Epithelial cell of prostate (primary cell): ENCODE data around the gene NRXN3.

ENCODE experiments used
- DNase-seq: peaks from one replicate; pipeline ENCODE4 v3.0.0-alpha.2; 2011; ENCODE audit warnings: low read depth, low spot score
- H3K27ac ChIP-seq: fragments of 450-650 bp; 2 replicates; pipeline ENCODE4 v1.5.1; 2017; ENCODE audit warnings: mild to moderate bottlenecking

The NRXN3 gene

DNA sequence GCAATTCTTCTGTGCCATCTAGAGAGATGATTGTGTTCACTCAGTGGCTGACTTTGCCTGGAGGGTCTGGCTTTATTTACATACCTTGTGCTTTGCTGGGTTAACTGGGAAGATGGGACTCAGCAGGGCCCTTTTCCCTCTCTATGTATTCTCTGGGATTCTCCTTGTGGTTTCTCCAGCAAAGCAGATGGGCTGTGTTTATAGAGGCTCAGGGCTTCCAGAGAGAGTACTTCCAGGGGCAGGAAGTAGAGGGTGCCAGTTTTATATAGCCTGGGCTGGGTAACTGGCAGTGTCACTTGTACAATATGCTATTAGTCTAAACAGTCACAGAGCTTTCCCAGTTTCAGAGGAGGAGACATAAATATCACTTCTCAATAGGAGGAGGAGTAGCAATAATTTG is 1531.2 kb downstream of the NRXN3 start:
- DNase-seq = no peak
- H3K27ac ChIP-seq = no peak overlapping the region

- H3K27ac ChIP-seq = no peak overlapping the region
- DNase-seq = no peak
These were observed 1532.0 kb downstream of the NRXN3 start for GRCh38 chr14:79702197-79702596.

DNA sequence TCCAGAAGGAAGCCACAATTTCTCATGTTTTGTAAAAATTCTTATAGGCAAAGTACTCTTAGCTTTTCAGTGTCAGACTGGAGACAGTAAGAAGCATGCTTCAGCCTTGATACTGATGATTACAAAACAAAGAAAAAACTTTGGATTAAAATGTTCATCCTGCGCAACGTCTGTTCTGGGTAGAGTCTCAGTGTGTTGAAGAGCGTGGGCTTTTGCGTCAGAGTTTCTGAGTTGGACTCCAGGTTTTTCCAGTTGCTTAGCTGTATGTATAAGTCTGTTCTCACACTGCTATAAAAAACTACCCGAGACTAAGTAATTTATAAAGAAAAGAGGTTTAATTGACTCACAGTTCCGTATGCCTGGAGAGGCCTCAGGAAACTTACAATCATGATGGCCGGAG is 1533.0 kb downstream of the NRXN3 start:
- no peak for DNase-seq
- H3K27ac ChIP-seq = no peak overlapping the region

DNA sequence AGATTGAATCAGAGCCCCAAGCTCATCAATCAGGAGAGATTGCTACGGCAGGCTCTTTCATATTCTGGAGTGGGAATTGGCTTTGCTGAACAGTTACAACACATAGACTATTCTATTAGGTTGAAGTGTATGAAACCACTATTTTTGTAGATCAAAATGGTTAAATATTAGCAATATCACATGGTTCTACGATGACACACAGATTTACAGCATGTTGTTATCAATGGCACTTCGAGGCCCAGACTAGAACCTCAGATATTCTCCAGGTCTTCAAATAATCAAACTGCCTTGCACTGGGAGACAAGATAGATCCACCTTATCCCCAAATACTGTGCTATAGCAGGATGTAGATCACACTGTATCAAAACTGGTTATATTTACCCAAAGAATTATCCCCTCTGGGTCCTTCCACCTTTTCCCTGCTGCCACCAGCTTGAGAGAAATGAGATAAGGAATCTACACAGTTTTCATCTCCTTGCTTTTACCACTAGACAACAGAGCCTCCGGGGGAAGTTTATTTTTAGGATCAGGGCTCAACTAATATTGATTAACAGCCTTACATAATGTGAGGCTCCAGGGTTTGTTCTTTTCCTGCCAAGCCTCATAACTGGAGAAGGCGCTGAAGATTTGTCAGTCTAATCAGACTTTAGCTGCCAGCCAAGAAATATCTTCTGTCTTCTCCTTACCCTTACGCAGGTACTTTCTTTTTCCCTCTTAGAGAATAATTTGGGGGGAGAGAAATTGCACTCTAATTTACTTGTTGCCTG is 1534.1 kb downstream of the NRXN3 start:
- no peak overlapping the region for H3K27ac ChIP-seq
- DNase-seq = no peak

DNA sequence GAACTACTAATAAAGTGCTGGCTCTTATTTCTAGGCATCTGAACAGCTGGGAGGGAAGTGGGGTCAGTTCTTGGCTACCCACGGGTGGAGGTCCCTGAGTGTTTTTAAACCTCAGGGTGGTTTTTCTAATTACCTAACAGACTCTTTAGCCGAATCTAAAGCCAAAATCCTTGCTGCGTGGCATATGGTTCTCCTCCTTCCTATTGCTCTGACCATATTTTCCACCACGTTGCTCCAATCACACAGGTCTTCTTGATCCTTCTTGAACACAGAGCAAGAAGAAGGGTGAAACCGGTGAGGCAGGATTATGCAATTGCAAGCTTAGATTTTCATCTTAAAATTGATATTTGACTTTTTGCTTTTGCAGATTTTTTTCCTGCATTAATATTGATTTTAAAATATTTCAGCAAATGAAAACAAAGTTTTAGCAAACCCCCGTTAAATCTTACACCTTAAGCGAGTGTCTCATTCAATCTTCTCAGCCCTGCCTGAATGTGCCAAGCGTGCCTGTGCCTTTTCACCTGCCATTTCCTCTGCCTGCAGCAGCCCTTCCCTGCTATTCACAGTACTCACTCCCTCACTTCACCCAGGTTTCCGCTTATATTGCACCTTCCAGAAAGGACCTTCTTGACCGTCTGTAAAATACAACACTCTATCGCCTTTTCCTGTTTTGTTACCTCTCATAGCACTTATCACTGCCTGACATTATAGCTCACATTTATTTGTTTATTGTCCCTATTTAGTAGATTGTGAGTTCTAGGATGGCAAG is 1535.1 kb downstream of the NRXN3 start:
- H3K27ac ChIP-seq = no peak overlapping the region
- DNase-seq = no peak

DNA sequence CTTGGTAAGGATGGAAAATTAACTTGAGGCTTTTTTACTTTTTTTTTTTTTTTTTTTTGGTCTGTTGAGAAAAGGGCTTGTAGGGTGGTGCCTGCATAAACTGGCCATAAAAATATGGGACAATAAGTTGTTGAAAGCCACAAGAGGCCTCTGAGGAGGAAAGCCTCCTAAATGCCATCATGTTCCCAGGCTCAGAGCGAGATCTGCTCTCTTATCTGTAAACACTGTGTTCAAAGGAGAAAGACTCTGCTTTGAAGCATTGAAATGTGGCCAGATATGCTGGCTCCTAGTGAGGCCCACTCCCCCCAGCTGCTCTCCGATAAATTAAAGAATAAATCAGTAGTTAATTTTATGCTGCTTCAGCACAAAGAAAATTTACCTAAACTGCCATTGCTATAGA is 1536.2 kb downstream of the NRXN3 start:
- DNase-seq = no peak
- H3K27ac ChIP-seq = no peak overlapping the region

- no peak overlapping the region for H3K27ac ChIP-seq
- DNase-seq = no peak
These were observed 1538.5 kb downstream of the NRXN3 start for GRCh38 chr14:79708426-79709388.

- no peak for DNase-seq
- H3K27ac ChIP-seq = no peak overlapping the region
These were observed 1539.4 kb downstream of the NRXN3 start for GRCh38 chr14:79709573-79709972.

GRCh38 chr14:79712302-79712950 is 1542.3 kb downstream of the NRXN3 start:
- no peak for DNase-seq

GRCh38 chr14:79721399-79722084 is 1551.4 kb downstream of the NRXN3 start:
- no peak for DNase-seq
- H3K27ac ChIP-seq = no peak overlapping the region

More at GRCh38 chr14:79712302-79712950, 1542.3 kb downstream of the NRXN3 start:
- H3K27ac ChIP-seq = peak overlapping the region; percentile 41

DNA sequence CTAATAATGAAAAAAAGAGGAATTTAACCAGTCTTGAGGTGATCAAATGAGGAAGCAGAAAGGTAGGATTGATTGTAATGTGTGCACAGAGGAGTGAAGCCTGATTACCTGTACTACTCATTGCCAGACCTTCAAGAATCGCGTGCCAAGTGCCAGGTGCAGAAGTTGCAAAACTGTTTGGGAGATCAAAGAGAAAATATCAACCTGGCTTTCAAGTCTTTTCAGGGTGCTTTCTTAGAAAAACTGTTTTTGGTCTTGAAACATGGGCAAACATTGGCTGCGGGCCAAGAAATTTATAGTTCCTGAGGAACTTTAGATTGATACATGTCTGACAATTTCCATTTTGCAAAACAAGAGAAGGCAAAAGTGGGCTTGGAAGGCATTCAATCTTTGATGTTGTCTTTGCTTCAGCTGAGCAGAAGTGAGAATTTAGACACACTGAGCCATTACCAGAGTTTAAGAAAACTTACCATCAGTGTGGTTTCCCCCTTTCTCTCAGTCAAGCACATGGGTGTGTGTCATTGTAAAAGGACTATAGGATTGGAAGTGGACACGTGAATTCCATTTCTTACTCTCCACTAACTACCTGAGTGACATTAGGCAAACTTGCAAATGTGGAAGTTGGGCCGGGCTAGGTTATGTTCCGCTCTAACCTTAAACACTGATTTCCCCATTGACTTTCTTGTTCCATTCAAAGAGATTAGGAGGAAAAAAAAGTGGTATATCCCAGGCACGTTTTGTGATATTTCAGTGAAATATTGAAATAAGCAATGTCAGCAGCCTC is 1555.0 kb downstream of the NRXN3 start:
- DNase-seq = no peak
- no peak overlapping the region for H3K27ac ChIP-seq

- DNase-seq = no peak
- H3K27ac ChIP-seq = no peak overlapping the region
These were observed 1557.7 kb downstream of the NRXN3 start for GRCh38 chr14:79727900-79728299.

GRCh38 chr14:79728331-79728730 is 1558.2 kb downstream of the NRXN3 start:
- no peak for DNase-seq
- H3K27ac ChIP-seq = no peak overlapping the region

GRCh38 chr14:79729731-79730130 is 1559.6 kb downstream of the NRXN3 start:
- DNase-seq = no peak
- no peak overlapping the region for H3K27ac ChIP-seq

DNA sequence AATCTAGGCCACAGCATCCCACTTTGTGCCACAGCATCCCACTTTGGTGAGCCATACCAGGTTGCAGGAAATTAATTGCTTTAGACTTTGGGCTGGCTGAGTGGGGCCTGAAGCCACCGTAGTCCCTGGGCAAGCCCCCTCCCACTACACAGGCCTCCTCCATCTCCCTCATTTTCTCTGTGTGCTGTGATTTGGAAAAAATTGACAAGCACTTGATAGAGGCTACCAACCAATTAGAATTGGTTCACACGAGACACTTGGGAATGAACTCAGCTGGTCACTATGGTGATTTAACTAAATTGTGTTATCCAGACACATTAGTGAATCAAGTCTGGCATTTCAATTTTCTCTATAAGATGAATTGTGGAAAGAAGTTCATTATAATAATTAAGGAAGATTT is 1560.0 kb downstream of the NRXN3 start:
- DNase-seq = no peak
- no peak overlapping the region for H3K27ac ChIP-seq

- H3K27ac ChIP-seq = no peak overlapping the region
- DNase-seq = no peak
These were observed 1560.8 kb downstream of the NRXN3 start for GRCh38 chr14:79730953-79731352.

- H3K27ac ChIP-seq = no peak overlapping the region
- DNase-seq = no peak
These were observed 1562.9 kb downstream of the NRXN3 start for GRCh38 chr14:79732911-79733655.

DNA sequence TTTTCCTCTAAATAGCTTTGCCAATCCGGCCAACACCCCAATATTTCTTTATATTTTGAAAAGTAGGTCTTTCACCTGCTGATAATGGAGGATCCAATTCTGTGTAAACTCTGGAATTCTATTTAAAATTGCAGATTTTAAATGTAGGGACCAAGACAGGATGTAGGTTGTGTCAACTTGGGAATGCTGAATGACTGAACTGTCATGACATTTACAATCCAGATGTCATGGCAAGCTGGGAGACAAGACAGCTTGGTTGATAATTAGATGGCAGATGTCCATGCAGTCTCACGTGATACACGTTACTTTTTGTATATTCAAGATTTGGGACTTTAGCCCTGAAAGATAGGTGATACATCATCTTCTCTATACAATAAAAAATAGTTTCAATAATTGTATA is 1564.0 kb downstream of the NRXN3 start:
- no peak for DNase-seq
- no peak overlapping the region for H3K27ac ChIP-seq
